NCI-H187 treated with DMSO at 0.1 percent for 48 hours (cell line): Measurements from ENCODE around the gene ADH5.
"Not testable (repeated sequence)": the region's sequence is repeated elsewhere in the genome, so short reads cannot be mapped to it uniquely, and the experiment has no call there.

Experiments
- DNase-seq: peaks from one replicate; lab custom pipeline; 2025; lab: John Stamatoyannopoulos, UW

Gene ADH5

GRCh38 chr4:99029018-99029735 lies 59.4 kb downstream of the ADH5 start:
- no peak for DNase-seq

- no peak for DNase-seq
Observed at GRCh38 chr4:99028187-99028586, 60.4 kb downstream of the ADH5 start.

- DNase-seq: no peak
Observed at GRCh38 chr4:99027304-99027703, 61.3 kb downstream of the ADH5 start.

GRCh38 chr4:99025506-99025905 lies 63.1 kb downstream of the ADH5 start:
- no peak for DNase-seq

GRCh38 chr4:99024481-99025275 lies 63.9 kb downstream of the ADH5 start:
- no peak for DNase-seq

GRCh38 chr4:99023800-99024251 lies 64.8 kb downstream of the ADH5 start:
- DNase-seq: not testable (repeated sequence)

GRCh38 chr4:99022566-99022965 lies 66.0 kb downstream of the ADH5 start:
- no peak for DNase-seq

- no peak for DNase-seq
Observed at GRCh38 chr4:99021386-99021785, 67.2 kb downstream of the ADH5 start.
